Stimulated activated CD8-positive, alpha-beta memory T cell treated with anti-CD3 and anti-CD28 coated beads, Interleukin-4, amount 100 ng/mL, for 1 hour (primary cell): ENCODE data around the gene CHI3L2.

Source experiments
- DNase-seq, 2 donors: peaks; one replicate each; pipeline ENCODE4 v3.0.0-alpha.2; 2020; ENCODE audit warnings: low read depth in 2 of 2, low spot score in 1 of 2

Gene CHI3L2

DNA sequence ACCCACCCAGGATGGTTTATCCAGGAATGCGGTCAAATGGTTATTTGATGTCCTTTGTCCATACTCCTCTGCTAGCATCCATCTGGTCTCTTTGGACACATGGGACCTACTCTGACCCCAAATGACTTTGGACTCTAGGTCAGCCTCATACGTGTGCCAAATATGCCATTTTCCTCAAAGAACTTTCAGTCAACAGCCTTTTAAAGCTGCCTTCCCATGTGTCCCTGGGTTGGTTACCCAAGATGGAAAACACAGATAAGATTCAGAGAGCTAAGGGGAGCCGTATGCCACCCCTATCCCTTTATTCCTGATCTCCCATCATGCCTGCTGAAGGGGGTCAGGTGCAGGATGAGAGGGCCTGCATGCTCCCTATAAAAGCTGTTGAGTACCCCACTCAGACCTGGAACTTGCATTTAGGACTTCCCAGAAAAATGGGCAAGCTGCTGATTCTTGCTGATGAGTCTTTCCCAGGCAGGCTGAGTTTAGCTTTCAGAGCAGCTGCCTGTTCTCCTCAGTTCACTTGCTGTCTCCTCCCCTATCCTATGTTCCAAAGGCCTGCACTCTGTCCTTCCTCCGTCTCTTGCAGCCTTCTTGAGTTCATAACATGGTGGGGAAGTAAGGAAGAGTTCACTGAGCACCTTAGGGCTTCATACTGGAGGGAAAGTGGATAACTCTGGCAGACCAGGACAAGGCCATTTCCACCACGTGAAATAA is 19.8 kb downstream of the CHI3L2 start:
- DNase-seq = no peak

DNA sequence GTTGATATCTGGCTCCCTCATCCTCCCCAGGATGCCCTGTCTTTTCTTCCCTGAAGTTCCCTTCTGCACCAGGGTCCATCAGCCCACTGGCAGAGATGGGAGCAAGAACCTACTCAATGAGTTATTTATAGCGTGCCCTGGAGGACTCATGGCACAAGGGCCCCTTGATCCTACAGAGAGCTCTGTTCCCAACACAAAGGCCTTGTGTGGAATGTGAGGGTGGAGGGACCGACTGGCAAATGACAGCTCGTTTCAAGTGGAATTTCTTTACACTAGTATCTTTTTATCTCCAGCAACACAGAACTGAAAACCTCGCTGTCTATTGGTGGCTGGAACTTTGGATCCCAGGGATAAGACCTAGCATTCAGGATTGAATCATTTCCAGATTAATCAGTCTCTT is 22.4 kb downstream of the CHI3L2 start:
- no peak for DNase-seq

DNA sequence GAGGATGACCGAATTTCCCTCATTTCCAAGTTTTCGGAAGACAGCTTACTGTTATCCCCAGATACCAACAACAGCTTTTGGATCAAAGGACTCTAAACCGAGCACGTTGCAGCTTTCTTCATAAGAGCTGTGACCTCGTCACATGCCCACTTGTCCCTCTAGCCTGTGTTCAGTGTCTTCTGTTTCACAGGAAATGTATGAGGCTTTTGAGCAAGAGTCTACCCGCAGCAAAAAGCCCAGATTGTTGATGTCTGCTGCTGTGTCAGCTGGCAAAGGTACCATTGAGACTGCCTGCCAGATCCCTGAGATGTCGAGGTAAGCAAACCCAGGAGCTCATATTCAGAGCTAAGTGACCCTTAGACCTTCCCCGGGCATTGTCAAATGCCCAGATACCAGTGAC is 24.1 kb downstream of the CHI3L2 start:
- DNase-seq = no peak

DNA sequence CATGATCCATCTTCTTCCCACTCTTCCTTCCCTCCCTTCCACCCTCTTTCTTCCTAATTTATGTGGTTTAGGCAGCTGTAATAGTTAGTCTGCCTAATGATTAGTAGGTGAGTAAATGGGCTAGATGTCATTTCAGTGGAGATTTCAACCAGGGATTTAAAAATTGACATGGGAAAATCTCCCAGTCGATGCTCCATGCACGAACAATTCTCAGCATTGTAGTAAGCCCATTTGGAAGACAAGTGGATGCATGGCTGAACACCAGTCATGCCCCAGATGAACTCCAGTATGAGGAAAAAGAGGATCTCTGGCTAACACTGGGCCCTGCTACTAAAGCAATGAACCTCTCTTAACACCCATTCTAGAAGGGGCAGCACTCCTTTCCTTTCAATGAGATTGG is 25.3 kb downstream of the CHI3L2 start:
- DNase-seq = no peak

DNA sequence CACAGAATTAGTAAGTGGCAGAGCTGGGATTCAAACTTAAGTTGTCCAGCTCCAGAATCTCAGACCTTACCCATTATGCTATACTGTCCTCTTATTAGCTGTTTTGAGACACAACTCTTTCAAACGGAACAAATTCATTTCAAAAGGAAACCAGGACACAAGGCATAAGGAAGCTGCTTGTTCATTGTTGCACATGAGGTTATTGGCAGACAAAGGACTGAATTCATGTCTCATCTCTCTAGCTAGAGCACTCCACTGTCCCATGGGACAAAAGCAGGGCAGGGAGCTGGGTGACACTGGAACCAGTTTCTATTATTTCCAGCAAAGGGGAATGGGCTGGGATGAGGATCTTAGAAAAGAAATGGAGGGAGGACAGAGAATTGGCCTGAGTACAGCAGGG is 26.4 kb downstream of the CHI3L2 start:
- no peak for DNase-seq

DNA sequence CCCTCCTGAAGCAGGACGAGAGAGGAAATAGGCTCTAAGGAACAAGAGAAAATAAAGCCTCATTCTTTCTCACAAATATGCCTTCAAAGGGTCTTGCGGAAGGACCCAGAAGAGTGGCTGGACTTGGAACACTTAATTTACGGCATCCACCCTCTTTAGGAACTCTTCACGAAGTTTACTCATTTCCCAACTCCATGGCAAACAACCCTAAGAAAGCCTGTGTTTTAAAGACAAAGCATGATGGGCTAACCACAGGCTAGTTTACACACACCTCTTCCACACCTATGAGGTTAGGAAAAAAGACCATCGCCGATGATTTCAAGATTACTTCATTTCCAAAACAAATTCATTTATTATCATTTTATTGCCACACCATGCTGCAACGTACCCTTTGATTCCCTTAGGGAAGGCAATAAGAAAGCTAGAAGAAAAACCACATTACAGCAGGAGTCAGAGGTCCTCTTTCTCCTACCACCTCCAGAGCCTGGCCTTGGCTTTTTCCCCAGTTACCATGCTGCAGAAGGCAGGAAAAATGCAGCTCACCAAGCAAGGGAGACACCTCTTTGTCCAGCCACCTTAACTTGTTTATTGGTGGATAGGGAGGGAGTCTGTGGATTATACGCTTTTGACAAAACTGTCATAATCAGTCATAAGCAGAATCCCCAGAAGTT is 29.6 kb downstream of the CHI3L2 start:
- no peak for DNase-seq

DNA sequence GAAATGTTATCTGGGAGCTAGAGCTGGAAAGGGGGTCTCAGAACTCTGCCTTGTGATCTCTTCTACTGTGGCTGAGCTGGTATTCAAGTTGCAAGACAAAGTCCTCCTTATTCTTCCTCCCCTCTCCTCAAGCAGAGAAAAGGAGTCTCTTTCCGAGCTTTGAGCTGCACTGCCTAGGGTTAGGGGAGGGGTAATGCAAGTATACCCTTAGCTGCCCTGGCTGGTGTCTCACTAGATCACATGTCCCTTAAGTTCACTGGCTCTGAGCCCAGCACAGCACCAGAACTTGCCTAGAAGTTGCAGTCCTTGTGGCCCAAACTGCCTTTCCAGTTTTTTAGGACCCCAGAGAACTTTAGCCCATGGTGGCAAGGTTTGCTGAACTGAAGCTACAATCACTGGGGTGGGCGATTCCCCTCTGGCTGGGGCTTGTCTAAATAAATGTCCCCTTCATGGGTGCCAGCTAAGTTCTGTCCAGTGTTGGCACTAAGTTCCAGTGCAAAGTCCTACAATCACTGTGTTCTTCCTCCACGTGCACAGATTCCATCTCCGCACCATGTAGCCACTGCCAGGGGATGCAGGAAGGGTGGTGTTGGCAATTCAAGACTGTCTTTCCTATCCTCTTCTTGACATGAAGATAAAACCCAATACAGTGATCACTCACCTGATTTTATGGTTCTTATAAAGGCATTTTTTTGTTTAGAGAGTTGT is 40.4 kb downstream of the CHI3L2 start:
- no peak for DNase-seq

DNA sequence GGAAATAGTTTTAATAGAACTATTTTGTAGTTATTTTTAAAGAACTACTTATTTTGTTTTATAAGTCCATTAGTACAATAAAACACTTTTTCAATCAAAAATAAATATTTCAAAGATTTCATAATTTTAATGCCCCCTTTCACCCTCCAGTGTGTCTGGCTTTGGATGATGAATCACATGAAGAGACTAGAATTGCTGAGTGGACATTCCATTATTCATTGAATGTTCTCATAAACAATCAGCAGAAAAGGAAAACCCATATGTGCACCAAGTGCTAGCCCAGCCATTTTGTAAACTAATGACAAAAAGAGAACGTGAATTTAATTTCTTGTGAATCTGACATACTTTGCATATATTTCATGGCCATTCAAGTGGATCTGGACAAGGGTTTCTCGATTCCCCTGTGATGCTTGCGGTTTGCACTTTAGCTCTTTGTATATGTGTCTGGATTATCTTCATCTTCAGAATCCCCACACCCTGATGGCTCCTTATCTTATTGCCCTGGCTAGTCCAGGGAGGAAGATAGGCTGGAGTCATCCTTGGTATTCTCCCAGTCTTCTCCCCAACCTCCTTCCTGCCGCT is 42.4 kb downstream of the CHI3L2 start:
- no peak for DNase-seq

DNA sequence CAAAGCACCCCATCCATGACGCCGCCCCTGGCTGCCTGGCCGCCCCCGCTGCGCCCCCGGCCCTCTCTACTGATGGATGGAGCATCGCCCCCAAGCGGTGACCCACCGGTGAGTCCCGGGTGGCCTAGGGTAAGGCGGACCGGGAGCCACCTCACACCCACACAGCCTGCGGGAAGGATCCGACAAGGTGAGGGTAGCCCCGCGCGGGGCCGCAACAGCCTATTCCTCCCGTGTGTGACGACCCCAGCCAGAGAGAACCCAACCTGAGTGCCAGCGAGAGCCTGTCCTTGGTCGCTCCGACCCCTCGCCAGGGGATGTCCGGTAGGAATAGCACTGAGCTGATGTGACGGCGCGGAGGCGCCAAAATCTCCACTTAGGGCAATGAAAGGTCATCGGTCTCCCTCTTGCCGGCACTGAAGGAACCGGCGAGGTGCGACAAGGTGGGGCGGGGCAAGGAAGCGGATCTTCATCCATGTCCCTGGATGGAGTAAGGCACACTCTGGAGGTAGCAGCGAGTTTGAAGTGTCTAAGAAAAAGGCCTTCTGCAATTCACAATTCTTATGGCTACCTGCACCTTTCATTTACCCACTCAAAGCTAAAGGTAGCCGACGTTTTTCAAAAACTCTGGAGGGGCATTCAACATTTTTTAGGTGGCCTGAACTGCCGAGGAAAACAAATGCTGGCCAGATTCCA is 43.4 kb downstream of the CHI3L2 start:
- no peak for DNase-seq

DNA sequence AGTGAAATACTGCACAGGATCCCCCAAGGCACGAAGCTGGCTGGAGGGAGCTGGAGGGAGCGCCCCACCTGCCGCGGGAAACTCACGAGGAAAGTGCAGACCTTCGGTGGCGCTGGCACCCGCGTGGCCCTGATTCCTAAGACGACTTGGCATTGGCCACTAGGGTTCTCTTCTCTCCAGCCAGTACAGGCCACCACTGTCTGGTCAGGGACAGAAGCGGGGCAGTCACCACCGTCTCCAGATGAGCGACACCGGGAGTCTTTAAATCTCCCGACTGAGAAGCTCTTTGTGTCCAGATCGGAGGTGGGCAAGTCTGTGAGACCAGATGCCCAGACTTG is 43.9 kb downstream of the CHI3L2 start:
- no peak for DNase-seq

DNA sequence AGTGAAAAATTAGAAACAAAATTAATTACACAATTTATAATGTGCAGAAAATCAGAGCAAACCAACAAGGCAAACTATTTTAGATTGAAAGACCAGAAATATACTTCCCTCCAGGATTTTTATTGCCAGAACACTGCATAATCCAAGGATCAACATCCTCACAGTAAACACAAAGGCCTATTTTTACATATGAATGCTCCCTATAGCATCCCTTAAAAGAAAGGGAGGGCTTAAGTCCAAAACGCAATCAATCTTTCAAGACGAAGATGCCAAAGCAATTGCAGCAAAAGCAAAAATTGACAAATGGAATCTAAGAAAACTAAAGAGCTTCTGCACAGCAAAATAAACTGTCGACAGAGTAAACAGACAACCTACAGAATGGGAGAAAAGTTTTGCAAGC is 44.6 kb downstream of the CHI3L2 start:
- no peak for DNase-seq

DNA sequence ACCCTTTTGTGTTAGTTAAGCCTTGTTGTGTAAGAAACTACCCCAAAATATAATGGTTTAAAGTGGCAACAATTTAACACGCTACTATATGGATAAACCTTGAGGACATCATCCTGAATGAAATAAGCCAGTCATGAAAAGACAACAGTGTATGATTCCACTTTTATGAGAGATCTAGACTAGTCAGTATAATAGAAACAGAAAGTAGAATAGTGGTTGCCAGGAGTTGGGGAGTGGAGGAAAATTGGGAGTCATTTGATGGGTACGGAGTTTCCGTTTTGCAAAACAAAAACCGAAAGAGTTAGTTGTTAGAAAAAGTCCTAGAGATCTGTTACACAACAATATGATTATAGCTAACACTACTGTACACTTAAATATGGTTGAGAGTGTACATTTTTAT is 47.1 kb downstream of the CHI3L2 start:
- no peak for DNase-seq

DNA sequence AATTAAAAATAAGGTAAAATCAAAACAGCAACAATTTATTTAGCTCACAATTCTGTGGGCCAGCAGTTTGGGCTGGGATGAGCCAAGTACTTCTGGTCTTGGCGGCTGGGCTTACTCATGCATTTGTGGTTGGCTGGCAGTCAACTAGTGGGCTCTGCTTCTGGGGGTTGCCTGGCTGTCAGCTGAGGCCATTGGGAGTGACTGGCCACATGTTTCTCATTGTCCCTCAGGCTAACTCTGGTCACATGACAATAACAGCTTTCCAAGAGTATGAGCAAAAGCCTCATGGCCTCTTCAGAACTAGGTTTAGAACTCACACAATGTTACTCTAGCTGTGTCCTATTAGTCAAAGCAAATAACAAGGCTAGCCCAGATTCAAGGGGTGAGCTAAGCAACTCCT is 47.6 kb downstream of the CHI3L2 start:
- no peak for DNase-seq

DNA sequence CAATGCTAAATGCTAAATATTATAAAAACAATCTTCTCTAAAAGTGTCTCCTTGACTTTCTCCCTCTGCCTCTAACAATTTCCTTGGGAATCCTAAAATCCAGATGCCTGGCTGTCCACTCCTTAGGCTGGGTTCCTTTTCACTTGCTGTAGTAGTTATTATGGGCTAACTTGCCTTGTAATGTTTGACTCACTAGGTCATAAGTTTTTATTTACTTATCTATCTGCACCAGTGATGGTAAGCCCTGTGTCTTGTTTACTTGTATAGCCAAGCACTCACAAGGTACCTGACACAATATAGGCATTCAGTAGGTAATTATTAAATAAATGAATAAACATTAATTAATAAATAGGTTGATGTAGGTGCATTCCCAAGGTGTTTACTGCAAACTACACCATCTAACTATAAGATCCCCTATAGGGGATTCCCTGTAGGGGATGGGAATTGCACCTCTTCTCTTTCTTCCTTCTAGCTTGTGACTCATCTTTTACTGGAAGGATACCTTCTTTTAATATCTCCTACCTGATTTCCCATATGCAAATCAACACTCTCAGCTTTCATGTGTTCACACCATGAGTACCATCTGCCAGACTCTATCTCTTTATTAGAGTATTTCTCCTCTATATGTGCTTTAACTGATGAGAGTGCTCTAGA is 48.4 kb downstream of the CHI3L2 start:
- DNase-seq = no peak

DNA sequence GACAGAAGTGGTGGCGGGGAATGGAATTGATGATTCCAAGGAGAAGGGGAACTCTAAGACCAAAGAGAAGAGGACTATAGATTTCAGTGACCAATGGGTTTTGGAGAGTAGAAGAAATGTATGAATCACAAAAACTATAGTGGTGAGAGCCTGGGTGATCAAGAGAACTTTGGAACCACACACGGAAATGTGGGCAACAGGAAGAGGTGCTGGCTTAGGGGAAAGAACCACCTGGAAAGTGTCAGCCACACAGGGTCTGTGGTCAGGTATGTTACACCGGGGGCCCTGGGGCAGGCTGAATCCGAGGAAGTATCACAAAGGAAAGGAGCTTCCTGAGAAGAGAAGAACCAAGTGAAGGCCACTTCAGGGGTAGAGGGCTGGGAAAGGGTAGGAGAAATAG is 51.6 kb downstream of the CHI3L2 start:
- no peak for DNase-seq

DNA sequence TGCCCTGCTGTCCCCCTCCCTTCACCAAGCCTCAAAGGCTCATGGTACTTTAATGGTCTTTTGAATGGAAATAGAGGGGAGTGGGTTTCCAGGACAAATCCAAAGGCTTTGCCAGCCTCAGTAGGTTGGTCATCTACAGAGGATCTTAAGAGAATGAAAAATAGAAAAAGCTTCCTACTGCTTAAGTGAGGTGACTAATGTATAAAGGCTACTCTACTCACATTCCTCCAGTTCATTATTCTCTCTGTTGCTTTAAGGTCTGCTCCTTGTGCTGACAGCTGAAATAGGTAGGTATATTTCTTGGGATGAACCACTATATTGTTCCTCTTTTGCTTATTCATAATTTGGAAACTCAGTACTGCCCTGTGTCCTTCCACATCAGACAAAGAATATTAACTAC is 52.8 kb downstream of the CHI3L2 start:
- no peak for DNase-seq

DNA sequence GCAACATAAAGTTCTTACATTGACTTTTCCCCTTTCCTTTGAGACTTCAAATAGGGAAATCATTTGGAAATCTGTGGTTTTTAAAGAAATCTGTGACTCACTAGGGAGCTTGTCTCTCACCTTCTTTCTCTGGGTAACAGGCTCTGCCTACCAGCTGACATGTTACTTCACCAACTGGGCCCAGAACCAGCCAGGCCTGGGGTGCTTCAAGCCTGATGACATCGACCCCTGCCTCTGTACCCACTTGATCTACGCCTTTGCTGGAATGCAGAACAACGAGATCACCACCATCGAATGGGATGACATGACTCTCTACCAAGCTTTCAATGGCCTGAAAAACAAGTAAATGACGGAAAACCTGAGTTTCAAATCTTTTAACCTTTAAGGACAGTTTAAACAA is 53.9 kb downstream of the CHI3L2 start:
- DNase-seq = no peak

DNA sequence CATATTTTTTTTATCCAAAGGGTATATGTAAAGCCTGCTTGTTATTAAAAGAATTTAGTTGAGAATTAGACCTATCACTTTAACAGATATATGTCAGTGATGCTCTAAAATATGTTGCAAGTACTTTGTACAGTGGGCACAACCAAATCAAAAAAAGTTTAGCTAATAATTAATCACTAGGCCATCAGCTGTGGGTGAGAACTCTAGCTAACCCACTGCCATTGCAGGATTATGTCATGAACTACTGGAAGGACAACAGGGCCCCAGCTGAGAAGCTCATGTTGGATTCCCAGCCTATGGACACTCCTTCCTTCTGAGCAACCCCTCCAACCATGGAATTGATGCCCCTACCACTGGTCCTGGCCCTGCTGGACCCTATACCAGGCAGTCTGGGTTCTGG is 56.3 kb downstream of the CHI3L2 start:
- no peak for DNase-seq

DNA sequence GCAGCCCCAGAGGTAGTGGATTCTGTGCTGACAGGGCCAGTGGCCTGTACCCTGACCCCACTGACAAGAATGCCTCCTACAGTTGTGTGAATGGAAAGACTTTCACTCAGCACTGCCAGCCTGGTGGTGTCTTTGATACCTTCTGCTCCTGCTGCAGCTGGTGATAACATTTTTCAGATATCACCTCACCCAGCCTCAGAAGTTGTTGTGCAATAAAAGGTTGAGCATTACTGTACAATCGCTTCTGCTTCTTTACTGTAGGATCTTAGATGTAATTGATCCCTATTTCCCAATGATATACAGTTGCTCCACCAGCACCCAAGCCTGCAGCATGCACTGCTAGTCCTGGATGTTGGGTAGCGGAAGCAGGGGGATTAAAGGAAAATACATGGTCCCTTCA is 58.4 kb downstream of the CHI3L2 start:
- no peak for DNase-seq

DNA sequence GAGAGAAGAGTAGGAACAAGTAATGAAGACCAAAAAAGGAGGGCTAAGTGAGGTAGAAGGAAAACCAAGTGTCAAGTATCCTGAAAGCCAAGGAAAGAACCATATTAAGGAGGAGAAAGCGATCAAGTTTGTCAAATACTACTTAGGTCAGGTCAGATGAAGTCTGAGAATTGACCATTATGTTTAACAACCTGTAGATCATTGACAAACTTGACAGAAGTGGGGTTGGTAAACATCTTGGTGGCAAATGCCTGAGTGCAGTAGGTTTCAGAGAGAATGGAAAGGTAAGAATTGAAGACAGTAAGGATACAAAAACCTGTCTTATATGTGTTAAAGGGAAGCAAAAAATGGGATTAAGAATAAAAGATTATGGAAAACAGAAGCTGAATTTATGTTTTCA is 59.4 kb downstream of the CHI3L2 start:
- DNase-seq = no peak

DNA sequence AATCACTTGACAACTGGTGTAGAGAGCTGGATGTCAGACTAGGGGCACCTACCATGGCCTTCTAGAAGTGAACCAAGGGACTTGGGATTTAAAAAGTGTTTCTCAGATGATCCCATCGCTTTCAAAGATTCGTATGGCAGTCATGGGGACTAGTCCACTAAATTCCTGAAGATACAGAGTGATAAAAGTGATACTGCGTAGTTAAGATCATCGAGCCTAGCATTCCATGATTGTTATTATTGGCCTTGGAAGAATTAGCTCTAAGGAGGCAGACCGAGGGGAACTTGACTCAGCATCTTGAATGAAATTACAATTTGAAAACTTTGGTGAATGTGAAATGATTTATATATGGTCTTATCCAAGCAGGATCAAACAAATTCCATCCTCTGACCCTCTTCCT is 61.9 kb downstream of the CHI3L2 start:
- no peak for DNase-seq
